ENCODE data around the gene ABHD14A.
"Not testable (repeated sequence)": the region's sequence is repeated elsewhere in the genome, so short reads cannot be mapped to it uniquely, and the experiment has no call there.

Gene ABHD14A

DNA sequence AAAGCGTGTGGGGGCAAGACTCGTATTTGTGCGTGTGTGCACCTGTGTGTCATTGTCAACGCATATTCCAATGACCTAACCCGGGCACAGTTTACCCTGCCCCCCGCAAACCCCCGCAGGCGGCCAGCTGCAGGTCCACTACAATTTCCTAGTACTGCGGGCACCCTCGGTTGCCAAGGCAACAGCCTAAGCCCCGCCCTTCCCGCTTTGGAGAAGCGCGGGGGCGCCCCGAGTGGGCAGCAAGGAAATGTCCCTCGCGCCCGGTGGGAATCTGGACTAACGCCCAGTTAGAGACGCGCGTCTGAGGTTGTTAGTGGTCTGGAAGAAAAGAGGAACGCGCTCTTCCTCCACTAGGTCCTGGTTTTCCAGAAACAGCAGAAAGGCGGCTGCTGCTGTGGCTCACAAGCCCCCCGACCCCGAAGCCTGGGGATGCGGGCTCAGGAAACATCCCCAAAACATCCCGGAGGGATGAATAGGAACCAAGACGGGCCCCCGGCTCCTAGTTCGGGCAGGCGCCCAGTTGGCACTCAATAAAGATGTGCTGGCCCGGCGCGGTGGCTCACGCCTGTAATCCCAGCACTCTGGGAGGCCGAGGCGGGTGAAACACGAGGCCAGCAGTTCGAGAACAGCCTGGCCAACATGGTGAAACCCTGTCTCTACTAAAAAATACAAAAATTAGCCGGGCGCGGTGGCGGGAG, 1.1 kb downstream of the ABHD14A start:
- DNase-seq = no peak

DNA sequence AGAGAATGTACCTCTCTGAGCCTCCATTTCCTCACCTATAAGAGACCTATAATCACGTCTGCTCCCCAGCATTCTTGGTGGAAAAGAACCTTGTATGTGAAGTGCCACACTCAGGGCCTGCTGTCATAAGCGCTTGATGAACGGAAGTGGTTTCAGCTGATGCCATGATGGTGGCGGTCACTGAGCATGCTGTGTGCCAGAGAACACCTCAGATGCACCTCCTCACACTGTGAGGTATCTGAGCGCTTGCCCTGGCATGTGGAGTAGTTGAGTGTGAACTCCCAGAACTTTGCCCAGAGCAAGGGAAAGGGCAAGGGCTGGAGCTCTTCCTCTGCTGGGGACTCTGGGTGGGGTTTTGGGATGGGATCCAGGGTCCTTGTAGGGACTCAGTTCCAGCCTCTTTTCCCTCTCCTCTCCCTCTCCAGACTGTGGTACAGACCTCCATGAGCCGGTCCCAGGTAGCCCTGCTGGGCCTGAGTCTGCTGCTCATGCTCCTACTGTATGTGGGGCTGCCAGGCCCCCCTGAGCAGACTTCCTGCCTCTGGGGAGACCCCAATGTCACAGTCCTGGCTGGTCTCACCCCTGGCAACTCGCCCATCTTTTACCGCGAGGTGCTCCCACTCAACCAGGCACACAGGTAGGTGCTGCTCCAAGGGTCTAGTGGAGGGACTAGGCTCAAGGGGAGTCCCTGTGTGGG, 2.7 kb downstream of the ABHD14A start:
- DNase-seq = no peak

DNA sequence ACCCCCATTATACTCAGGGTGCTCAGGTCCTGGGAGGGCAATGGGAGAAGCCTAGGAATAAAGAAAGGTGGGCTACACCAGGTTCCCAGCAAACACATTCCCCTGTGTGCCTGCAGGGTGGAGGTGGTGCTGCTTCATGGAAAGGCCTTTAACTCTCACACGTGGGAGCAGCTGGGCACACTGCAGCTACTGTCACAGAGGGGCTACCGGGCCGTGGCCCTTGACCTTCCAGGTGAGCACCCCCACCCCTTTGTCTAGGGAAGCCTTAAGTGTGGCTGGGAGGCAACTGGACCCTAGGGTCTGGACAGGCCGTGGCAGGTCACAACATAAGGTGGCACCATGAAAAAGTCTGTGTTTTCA, 3.3 kb downstream of the ABHD14A start:
- no peak for DNase-seq

DNA sequence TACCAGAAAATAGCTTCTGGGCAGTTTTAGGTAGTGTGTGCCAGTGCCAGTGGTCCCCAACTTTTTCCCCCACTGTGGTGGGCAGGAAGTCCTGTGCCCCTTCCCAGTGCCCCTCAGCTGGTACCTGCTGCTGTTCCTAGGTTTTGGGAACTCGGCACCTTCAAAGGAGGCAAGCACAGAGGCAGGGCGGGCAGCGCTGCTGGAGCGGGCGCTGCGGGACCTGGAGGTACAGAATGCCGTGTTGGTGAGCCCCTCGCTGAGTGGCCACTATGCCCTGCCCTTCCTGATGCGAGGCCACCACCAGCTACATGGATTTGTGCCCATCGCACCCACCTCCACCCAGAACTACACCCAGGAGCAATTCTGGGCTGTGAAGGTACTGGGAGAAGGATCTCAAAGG, 5.4 kb downstream of the ABHD14A start:
- no peak for DNase-seq

DNA sequence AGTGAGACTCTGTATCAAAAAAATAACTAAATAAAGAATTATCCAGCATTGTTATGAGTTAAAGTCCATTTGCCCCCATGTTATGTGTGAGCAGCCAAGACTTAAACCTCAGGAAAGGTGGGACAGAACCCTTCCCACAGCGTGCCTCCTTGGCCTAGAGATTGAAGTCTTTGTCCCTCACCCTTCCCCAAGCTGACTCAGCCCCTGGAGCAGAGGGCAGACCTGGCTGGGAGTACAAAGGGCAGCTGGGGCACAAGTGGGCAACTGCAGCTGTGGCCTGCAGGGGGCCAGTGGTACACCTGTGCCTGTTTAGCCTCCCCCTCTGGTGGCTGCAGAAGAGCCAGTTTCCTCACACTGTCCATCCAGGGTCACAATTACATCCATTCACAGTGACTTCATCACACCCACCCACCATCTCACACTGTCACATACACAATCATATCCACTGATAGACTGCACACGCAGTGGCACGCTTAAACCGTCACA, 7.5 kb downstream of the ABHD14A start:
- peak; percentile 37 for DNase-seq

DNA sequence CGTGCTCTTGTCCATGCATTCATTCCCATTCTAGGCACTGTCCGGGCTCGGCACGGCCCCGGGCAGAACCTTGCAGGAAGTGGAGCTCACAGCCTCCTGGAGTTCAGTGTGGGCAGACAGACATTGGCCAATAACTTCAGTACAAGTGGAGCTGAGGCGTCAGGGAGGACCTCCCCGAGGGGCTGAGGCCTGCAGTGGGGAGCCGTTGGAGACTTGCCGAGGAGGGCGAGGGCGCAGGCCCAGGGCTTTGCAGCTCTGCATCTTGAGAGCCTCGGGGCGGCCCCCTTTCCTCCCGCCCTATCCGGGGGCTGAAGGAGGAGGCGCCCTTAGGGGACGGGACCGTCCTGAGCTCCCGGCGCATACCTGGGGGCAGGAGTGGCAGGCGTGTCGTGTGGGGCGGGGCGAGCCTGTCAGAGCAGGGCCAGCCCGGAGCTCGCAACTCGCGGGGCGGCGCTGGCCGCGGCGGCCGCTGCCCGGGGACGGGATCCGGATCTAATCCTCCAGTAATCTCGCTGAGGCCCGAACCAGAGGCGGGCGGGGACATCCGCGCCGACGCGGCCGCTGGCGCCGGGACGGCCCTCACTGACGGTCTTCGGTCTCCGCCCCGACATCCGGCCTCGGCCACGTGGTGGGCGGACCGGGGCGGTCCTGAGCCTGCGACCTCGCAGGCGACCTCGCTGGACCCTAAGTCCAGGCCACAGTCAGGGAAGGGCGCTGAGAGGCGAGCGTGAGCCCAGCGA, 8.1 kb downstream of the ABHD14A start, which contains the start of gene ACY1:
Gene ACY1, plus strand, starts transcription at position 698 of the 740 bp plus-strand sequence. CDS start 530 bp downstream, outside the sequence.
- peak; percentile 30 for DNase-seq

DNA sequence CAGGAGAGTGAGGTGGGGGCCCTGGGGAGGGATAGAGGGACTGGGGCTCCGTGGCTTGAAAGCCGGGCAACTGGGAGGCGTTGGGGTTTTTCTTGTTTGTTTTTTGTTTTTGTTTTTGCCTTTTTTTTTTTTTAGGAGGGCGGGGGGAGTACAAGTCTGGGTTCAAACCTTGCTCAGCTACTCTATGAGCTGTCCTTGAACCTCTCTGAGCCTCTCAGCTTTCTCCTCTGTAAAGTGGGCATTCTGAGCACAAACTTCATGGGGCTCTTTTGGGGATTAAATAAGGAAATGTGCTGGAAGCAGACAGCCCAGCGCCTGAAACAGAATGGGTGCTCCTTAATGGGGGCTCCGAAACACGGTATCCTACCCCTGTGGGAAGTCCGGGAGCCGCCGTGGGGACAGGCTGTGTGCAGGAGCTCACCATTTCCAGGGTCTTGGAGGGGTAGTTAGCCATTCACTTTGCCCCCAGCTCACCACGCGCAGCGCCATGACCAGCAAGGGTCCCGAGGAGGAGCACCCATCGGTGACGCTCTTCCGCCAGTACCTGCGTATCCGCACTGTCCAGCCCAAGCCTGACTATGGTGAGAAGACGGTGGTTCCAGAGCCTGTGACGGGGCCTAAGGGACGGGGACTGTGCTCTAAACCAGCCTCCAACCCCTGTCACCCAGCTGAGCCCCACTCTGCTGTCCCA, 8.9 kb downstream of the ABHD14A start:
- DNase-seq = no peak

DNA sequence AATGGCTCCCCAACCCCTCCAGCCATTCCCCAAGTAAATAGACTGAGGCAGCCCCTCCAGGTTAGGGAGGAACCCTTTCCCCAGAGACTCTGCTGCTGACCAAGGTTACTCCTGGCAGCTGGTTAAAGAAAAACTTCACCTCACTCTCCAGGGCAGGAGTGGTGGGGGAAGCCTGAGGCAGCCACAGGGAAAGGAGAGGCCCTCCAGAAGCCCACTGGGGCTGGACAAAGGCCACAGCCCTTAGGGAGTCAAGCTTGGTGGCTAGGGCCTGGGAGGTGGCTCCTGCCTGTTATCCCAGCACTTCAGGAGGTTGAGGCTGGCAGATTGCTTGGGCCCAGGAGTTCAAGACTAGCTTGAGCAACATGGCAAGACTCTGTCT, 9.4 kb downstream of the ABHD14A start:
- no peak for DNase-seq

DNA sequence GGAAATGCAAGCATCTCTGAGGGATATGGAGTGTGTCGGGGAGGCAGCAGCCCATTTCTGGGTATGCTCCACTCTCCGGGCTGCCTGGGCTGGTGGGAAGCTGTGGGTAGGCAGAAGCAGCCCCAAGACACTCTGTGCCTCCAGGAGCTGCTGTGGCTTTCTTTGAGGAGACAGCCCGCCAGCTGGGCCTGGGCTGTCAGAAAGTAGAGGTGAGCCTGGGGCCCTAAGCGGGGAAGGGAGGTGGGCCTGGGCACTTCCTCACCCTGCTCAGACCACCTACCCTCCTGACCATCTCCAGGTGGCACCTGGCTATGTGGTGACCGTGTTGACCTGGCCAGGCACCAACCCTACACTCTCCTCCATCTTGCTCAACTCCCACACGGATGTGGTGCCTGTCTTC, 10.2 kb downstream of the ABHD14A start:
- DNase-seq = no peak

DNA sequence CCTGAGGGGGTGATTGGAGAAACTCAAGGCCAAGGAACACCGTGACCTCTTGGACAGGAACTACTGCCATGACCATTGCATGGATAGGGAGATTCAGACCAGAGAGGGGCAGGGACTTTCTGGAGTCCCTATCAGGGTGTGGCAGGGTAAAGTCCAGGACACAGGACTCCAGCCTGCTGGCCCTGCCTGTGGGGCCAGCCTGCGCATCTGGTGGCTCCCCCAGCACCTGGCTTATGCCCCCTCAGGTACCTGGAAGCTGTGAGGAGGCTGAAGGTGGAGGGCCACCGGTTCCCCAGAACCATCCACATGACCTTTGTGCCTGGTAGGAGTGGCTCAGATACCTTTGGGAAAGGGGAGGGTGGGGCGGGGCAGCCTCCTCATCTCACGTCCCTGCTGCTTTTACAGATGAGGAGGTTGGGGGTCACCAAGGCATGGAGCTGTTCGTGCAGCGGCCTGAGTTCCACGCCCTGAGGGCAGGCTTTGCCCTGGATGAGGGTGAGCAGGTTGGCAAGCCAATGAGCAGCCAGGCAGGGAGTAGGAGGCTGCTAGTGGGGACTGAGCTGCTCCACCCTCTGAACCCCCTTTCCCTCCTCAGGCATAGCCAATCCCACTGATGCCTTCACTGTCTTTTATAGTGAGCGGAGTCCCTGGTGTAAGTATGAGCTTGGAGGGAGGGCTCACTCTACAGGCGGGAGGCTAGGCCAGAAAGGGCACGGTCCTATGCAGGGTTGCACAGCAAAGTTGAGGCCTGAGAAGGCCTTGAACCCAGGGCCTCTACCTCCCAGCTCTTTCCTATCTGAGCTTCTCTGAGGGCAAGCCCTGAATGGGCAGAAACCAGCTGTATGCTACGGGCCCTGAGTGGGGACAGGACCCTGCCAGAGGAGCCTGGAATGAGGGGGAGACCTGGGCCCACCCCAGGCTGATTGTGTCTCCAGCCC, 11.4 kb downstream of the ABHD14A start:
- no peak for DNase-seq

DNA sequence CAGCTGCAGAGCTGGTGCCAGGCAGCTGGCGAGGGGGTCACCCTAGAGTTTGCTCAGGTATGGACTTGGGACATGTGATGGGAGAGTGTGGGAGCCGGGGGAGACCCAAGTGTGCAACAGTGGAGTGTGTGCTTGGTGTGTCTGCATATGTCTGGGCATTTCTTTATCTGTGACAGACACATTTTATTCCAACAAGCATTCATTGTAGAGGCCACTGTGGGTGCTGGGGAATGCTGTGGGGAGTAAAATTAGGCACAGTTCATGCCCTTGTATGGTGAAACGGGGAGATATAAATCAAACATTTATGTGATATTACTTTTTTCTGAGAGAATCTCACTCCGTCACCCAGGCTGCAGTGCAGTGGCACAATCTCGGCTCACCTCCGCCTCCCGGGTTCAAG, 12.7 kb downstream of the ABHD14A start:
- DNase-seq = no peak

DNA sequence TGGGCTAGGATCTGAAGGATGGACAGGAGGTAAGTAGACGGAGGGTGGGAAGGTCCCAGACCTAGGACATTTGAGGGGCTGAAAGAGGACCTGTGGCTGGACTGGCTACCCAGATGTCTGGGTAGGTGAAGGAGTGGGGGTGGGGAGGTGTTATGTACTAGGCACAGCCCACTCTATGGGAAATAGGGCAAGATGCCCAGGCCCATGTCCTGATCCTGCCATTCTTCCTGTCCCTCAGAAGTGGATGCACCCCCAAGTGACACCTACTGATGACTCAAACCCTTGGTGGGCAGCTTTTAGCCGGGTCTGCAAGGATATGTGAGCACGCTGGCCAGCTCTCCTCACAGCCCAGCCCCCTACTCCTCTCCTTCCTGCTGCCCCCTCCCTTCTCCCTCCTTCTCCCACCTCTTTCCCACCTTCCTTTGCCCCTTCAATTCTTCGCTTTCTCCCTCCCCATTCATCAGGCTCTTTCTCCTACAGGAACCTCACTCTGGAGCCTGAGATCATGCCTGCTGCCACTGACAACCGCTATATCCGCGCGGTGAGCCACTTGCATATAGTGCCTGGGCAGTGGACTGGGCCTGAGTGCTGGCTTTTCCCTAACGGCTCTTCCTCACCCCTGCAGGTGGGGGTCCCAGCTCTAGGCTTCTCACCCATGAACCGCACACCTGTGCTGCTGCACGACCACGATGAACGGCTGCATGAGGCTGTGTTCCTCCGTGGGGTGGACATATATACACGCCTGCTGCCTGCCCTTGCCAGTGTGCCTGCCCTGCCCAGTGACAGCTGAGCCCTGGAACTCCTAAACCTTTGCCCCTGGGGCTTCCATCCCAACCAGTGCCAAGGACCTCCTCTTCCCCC, 13.7 kb downstream of the ABHD14A start:
- no peak for DNase-seq

DNA sequence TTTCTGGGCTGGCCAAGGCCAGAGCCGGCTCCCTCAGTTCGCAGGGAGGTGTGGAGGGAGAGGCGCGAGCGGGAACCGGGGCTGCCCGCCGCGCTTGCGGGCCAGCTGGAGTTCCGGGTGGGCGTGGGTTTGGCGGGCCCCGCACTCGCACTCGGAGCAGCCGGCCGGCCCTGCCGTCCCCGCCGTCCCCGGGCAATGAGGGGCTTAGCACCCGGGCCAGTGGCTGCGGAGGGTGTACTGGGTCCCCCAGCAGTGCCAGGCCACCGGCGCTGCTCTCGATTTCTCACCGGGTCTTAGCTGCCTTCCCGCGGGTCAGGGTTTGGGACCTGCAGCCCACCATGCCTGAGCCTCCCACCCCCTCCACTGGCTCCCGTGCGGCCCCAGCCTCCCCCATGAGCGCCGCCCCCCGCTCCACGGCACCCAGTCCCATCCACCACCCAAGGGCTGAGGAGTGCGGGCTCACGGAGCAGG, 15.7 kb downstream of the ABHD14A start:
- DNase-seq = not testable (repeated sequence)

DNA sequence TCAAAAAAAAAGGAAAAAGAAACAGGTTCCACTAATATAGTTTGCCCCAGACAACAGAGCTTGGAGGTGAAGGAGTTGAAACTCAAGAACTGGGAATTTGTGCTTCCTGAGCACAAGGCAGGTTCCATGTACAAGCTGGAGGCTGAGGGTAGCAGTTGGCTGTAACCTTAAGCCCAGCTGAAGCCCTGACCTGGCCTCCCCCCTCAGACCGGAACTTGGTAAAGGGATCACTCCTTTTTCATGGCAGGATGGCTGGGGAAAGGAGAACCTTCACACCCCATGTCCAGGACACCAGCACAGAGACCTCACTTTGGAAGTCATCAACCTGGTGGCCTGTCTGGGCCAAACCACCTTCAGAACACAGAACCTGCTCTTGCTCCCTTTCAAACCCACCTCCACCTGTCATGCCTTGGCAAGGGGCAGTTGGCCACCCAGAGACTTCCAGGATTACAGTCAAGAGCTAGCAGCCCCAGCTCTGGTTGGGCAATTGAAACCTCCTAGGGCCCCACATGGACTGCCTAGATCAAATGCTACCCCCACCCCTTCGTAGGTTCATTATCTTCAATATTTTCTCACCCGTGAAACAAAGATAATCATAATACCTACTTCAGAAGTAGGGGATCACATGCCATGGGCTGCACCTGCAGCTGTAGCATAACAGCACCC, 17.3 kb downstream of the ABHD14A start:
- no peak for DNase-seq

DNA sequence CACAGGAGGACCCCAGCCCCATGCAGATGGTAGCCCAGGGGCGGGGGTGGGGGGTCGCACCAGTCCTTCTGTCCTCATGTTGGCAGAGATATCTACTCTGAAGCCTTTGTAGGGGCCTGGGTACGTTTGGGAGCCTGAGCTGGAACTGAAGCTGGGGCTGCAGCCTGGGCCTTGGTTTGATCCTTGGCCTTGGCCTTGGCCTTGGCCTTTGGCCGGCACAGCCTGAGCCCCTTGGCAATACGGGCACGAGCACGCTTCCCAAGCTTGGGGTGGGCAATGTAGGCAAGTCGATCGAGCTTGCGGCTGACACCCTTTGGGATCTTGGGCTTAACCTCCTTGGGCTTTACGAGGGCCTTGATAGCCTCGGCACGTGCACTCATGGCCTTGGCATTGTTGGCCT, 18.8 kb downstream of the ABHD14A start:
- DNase-seq = not testable (repeated sequence)

DNA sequence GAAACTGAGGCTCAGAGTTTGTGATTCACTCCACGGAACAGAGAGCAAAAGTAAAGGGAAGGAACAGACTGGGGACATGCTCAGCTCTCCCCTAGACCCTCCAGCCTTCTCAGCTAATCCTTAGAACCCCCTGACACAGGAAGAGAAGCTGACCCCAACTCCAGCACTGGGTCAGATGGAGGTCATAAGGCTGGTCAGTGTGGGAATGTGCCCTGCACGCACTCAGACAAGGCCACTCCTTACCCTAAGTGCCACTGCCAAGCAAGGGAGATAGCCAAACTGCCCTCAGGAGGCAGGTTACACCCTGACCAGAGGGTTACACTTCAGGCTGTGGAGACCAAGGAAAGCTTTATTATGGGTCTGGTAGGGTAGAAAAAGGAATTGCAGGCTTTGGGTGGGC, 19.7 kb downstream of the ABHD14A start:
- DNase-seq = no peak

DNA sequence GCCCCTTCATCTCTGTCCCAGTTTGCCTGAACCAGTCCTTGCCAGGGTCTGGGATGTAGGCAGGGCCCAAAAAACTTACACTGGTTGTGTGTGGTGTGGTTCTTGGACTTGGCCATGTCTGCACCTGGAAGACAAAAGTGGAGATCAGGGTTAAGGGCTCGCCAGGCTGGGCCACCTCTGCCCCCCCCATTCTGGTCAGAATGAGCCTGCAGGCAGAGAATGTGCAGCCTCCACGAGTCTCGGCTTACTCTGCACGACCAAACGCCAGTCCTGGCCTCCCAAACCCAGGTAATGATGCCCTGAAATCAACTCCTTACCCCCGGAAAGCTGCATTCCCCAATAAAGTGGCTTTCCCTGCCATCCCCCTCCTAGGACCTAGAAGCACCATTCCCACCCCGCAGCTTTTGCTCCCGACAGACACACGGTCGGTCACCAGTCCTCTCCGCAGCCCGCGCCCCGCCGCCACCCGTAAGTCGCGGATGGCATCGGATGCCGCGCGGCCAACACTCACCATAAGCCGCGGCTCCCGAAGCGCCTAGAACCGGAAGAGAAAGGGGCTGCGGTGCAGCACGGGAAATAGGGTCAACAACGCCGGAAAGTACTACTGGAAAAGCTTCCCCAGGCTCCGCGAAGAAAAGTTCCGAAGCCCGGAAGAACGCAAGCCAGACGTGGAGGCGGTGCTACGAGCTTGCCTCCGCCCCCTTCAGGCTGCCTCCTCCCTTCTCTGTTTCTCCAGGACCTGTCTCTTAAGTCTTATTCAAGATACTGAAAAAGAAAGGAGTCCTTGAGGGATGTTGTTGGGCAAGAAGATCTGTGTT, 20.7 kb downstream of the ABHD14A start, which contains the start of gene RPL29:
Gene RPL29, minus strand, starts transcription at position 550 of the 818 bp plus-strand sequence. Its CDS starts 434 bp downstream, at position 116.
- DNase-seq = peak; percentile 91

DNA sequence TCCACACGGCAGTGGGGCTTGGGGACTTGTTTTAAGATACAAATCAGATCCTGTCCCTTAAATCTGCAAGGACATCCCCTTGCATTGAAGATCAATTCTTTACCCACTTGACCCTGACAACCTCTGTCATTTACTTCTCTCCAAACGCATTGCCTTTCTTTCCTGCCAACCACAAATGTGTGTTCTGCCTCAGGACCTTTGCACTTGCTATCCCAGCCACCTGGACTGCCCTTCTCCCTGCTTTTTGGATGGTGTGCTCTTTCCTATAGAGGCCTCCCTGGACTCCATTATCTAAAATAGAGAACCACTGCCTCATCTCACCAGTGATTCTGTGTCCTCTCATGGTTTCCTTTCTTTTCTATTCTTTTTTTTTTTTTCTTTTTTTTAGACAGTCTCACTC, 22.3 kb downstream of the ABHD14A start:
- no peak for DNase-seq

DNA sequence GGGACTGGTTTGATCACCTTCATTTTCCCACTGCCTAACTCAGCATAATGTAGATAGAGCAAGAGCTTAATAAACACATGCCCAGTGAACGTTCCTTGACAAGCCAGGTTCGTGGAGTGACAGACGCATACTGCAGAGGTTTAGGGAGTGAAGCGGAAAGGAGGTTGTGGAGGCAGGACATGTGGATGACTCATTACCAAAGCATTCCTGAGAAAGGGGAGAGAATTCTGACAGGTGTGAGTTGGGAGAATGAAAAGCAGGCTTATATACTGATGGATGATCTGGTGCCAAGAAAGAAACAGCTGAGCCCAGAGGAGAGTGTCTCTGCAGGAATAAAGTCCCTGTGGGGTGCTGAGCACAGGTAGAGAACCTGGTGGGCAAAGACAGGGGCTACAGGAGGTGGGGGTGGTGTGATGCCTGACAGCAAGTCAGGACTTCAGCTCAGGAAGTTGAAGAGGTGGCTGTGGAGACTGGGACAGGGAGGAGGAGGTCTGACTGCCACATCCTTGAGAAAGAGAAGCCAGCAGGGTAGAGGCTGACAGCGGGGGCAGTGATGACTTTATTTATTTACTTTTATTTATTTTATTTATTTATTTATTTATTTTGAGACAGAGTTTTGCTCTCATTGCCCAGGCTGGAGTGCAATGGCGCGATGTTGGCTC, 23.2 kb downstream of the ABHD14A start:
- DNase-seq = peak; percentile 3
